ENCODE measurements around the gene ITPRID1.
"Not testable (repeated sequence)": the region's sequence is repeated elsewhere in the genome, so short reads cannot be mapped to it uniquely, and the experiment has no call there.

Gene ITPRID1

GRCh38 chr7:31513790-31514189 lies at the start of gene ITPRID1:
Gene ITPRID1, plus strand, starts transcription at chr7:31514090. Its CDS starts 38,935 bp downstream, at chr7:31553025.
- TF ChIP-seq ZFX (IDR thresholded peaks at IDR 0.05): no peak
- TF ChIP-seq CTCF (conservative IDR thresholded peaks at IDR 0.05): no peak

DNA sequence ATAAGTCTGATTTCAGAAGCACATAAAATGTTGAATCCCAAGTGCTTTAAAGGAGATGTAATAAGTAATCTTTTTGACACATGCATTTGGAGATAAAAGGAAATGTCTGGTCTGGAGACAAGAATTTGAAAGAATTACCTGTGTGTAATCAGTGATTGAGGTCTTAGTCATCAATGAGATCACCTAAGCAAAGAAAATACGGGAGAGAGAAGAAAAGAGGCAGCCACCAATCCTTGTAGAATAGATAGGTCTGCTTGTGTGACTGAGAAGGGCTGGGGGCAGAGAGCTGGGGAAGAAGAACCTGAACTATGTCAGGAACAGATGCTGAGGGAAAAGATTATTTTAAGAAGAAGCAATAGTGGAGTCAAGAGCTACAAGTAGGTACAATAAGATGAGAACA lies 49.3 kb upstream of the ITPRID1 start:
- H3K27ac ChIP-seq: no peak overlapping the region
- TF ChIP-seq ZFX (IDR thresholded peaks at IDR 0.05): no peak

More at GRCh38 chr7:31513790-31514189, at the start of gene ITPRID1:
- H3K27ac ChIP-seq: no peak within 1 kb of the TSS

- TF ChIP-seq ZFX (IDR thresholded peaks at IDR 0.05) (no peak), CTCF (conservative IDR thresholded peaks at IDR 0.05) (no peak)
- H3K27ac ChIP-seq: no peak overlapping the region
These were observed 48.6 kb upstream of the ITPRID1 start for GRCh38 chr7:31465285-31465684.

DNA sequence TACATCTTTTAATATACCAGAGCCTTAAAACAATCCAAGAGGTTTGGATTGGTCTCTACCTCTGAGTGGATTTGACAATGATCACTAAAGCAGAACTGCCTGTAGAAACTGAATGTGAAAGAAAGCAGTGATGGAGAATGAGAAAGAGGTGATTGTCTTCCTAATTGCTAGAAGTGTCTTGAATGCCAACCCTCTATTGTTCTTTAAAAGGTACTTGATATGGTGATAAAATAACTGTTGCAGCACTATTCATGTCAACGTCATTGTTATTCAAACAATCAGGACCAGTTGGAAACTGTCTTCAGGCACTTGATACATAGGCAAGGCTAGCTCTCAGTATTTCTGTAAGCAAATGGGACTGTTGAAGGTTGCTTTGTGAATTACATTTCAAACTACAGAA lies 47.9 kb upstream of the ITPRID1 start:
- no peak overlapping the region for H3K27ac ChIP-seq
- TF ChIP-seq CTCF (conservative IDR thresholded peaks at IDR 0.05) (no peak), ZFX (IDR thresholded peaks at IDR 0.05) (no peak)

DNA sequence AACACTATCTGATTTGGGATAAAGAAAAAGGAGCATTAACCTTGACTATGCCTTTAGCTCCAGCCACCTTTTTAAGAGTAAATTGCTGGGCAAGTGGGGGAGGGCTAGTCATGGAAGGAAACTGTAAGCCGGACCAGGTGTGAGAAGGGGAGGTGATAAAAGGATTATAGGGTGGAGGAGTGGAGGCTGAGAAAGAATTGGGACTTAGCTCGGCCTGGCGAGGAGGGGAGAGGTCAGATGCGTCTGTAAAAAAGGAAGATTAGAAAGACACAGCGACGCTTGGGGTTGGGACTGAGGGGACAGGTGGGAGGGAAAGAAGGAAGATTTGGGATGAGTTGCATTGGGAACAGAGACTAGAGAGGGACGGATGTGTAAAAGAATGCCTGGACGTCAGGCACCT lies 43.0 kb upstream of the ITPRID1 start:
- H3K27ac ChIP-seq: not testable (repeated sequence)

DNA sequence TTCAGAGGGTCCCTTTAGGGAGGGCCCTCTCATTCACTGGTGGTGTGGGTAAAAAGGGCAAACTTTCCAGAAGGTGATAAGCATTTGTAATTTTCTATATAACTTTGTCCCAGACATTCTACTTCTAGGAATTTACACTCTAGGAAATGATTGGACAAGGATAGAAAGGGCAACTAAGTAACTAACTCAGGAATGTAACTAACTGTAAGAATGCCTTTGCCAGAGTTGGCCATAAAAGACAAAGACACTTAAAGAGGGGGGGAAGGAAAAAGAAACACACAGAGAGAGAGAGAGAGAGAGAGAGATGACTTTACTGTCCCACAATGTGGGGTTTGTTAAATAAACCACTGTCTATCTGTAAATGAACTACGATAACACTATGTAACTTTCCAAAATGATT lies 38.5 kb upstream of the ITPRID1 start:
- H3K27ac ChIP-seq: no peak overlapping the region
- TF ChIP-seq CTCF (conservative IDR thresholded peaks at IDR 0.05) (no peak), ZFX (IDR thresholded peaks at IDR 0.05) (no peak)

GRCh38 chr7:31476073-31476745 lies 37.7 kb upstream of the ITPRID1 start:
- TF ChIP-seq ZFX (IDR thresholded peaks at IDR 0.05) (no peak), CTCF (conservative IDR thresholded peaks at IDR 0.05) (peak; percentile 9; the same call in 1 of the 2 replicates)
- no peak overlapping the region for H3K27ac ChIP-seq

DNA sequence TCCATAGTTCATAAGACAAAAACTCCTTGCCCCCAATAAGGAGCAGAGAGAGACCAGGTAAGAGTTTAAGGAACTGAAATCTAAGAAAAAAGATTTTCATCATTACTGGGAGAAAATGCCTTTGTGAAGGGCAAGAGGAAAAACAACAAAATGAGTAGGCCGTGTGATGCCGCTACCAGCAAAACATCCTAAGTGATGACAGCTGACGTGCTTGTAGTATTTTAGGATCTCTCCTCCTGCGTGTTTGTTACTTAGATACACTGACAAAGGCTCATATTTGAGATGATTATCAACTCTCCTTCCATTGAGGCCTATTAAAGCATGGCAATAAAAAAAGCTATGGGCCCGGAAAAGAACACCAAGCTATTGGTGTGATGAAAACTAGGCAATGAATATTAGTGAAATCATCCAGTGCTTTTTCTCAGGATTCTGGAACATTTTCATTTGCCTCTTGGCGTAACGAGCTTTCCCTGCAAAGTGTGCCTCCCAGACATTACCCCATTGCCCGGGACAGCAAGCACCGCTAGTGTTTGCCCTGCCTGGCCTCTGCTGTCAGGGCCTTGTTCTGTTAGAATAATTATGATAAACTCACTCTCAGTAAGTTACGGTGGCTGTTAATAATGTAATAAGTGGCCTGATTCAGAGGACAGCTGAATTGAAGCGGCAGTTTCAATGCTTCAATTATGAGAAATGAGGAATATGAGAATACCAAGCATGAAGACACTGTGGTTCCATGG lies 36.8 kb upstream of the ITPRID1 start:
- TF ChIP-seq CTCF (conservative IDR thresholded peaks at IDR 0.05) (no peak), ZFX (IDR thresholded peaks at IDR 0.05) (no peak)
- no peak overlapping the region for H3K27ac ChIP-seq
